Panc1 (cell line): Measurements from ENCODE around the gene BICD2.

Experiments used
- CTCF ChIP-seq: fragments of 450-650 bp; IDR thresholded peaks from 2 replicates; pipeline ENCODE4 v1.5.1; 2017; ENCODE audit warnings: mild to moderate bottlenecking
- POLR2AphosphoS5 ChIP-seq: IDR thresholded peaks from 2 replicates; pipeline ENCODE4 v1.6.1; 2012; ENCODE audit warnings: mild to moderate bottlenecking, low read depth, low read length, moderate library complexity
- REST ChIP-seq, 2 experiments: IDR thresholded peaks; 2 replicates each; pipeline ENCODE4 v1.6.1; 2011 to 2012; ENCODE audit warnings: low read depth in 2 of 2, control low read depth in 1 of 2, low read length in 1 of 2, mild to moderate bottlenecking in 1 of 2, moderate library complexity in 1 of 2; ENCODE audit not compliant: insufficient read depth in 1 of 2
- TCF7L2 ChIP-seq: IDR thresholded peaks from 2 replicates; pipeline ENCODE4 v1.6.1; 2011; ENCODE audit warnings: mild to moderate bottlenecking, low read depth, low read length, inconsistent platforms

- TF ChIP-seq CTCF, result no peak
- TF ChIP-seq POLR2AphosphoS5, result no peak
- TF ChIP-seq TCF7L2, result no peak
- no peak for TF ChIP-seq REST (IDR thresholded peaks at IDR 0.05; ENCODE audit: insufficient read depth in 1 of 2, low read depth in 2 of 2, low read length in 1 of 2)
These were observed 38.3 kb downstream of the BICD2 start for GRCh38 chr9:92726348-92726747.
